Retinal pigment epithelial cell (primary cell): Measurements from ENCODE around the gene PRKCG.

Source experiments
- DNase-seq: peaks from one replicate; pipeline ENCODE4 v3.0.0-alpha.2; 2010; ENCODE audit warnings: low read depth
- H3K4me3 ChIP-seq: 2 replicates; pipeline ENCODE4 v1.5.1; 2011; ENCODE audit warnings: mild to moderate bottlenecking, low read length, control low read depth, moderate library complexity
- TF ChIP-seq, protein P1 (sequence below): conservative IDR thresholded peaks from 2 replicates; pipeline ENCODE4 v1.5.1; 2011; ENCODE audit warnings: low read depth, low read length, control low read depth, inconsistent platforms

The PRKCG gene

GRCh38 chr19:53908106-53908934 lies 26.3 kb downstream of the PRKCG start:
- no peak overlapping the region for H3K4me3 ChIP-seq
- no peak for DNase-seq
- TF ChIP-seq, protein P1, sequence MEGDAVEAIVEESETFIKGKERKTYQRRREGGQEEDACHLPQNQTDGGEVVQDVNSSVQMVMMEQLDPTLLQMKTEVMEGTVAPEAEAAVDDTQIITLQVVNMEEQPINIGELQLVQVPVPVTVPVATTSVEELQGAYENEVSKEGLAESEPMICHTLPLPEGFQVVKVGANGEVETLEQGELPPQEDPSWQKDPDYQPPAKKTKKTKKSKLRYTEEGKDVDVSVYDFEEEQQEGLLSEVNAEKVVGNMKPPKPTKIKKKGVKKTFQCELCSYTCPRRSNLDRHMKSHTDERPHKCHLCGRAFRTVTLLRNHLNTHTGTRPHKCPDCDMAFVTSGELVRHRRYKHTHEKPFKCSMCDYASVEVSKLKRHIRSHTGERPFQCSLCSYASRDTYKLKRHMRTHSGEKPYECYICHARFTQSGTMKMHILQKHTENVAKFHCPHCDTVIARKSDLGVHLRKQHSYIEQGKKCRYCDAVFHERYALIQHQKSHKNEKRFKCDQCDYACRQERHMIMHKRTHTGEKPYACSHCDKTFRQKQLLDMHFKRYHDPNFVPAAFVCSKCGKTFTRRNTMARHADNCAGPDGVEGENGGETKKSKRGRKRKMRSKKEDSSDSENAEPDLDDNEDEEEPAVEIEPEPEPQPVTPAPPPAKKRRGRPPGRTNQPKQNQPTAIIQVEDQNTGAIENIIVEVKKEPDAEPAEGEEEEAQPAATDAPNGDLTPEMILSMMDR = no peak

- no peak for DNase-seq
- no peak within 1 kb of the TSS for H3K4me3 ChIP-seq
- TF ChIP-seq, protein P1 = no peak
These were observed 27.0 kb downstream of the PRKCG start, which contains the start of gene CACNG7 for GRCh38 chr19:53908935-53909415. TSS of gene CACNG7 (plus strand) at chr19:53909278. CDS start at chr19:53912832, 3,554 bp downstream.

DNA sequence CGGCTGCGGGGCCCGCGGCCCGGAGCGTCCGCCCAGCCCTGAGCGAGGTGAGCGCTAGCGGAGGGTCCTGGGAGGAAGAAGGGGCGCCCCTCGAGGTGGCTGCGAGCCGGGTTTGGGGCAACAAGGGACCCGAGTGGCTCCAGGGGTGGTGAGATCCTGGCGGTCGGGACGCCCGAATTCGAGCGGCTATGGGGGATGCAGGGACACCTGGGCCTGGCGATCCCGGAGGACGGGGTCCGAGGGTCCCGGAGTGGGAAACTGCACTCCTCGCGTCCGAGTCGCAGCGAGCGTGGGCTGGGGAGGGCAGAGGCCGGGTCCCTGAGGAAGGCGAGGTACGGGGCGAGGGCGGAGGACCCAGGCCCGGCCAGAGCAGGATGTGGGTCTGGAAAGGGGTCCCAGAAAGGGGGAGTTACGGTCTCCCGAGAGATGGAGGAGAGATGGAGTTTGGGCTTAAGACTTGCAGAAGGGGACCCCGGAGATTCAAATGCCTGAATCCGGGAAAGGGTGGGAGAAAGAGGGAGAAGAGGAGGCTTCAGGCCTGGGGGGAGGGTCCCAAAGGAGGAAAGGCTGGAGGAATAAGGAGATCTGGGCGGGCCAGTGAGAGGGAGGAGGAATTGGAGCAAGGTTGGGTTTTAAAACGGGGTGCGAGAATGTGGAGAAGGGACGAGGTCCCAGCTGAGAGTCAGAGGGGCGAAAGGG lies 27.6 kb downstream of the PRKCG start:
- H3K4me3 ChIP-seq = no peak overlapping the region
- TF ChIP-seq, protein P1 = no peak
- no peak for DNase-seq

GRCh38 chr19:53910170-53910518 lies 28.1 kb downstream of the PRKCG start:
- DNase-seq = no peak
- TF ChIP-seq, protein P1 = no peak
- no peak overlapping the region for H3K4me3 ChIP-seq

- TF ChIP-seq, protein P1 = peak; percentile 23
- H3K4me3 ChIP-seq = no peak overlapping the region
- DNase-seq = no peak
These were observed 30.7 kb downstream of the PRKCG start for GRCh38 chr19:53912653-53913052.

GRCh38 chr19:53915000-53915399 lies 33.0 kb downstream of the PRKCG start:
- DNase-seq = no peak
- H3K4me3 ChIP-seq = no peak overlapping the region

More at GRCh38 chr19:53915000-53915399, 33.0 kb downstream of the PRKCG start:
- TF ChIP-seq, protein P1 = no peak
